Glomerular endothelial cell (primary cell): ENCODE data around the gene MTRR. TPM values are rescaled to one million over a fixed set of nuclear protein-coding genes. Genes with fewer than 3 reads are reported as not detected.

Source experiments
- total RNA-seq: library from RNA; depleted of rRNA; stranded (reverse); fragments of >200 nt; gene quantifications from 2 replicates; pipeline ENCODE4 v1.2.3, GENCODE V29; 2015

Gene MTRR
- total RNA-seq, 1 donor from 2014 or later: 22.6 TPM

Other genes starting within 250 kb of the MTRR start
- 0.99 TPM in 1 of 2 replicates, not detected in the other for gene CFAP90, start 18.0 kb upstream of the MTRR start, total RNA-seq
- gene FASTKD3, start 117 bp upstream of the MTRR start, total RNA-seq: 6.4 and 9.1 TPM in 2 replicates